PC-9 (cell line): ENCODE data around the gene DNMT3L. TPM values are rescaled to one million over a fixed set of nuclear protein-coding genes. Genes with fewer than 3 reads are reported as not detected.

Experiments
- BruUV-seq: library from RNA; stranded (reverse); fragments of 400-500 nt; replicated peaks from 2 replicates; lab custom pipeline; 2021; lab: Mats Ljungman, UMichigan
- CTCF ChIA-PET: fragments of 300-600 bp; sonication (Branson Sonifier 250); formaldehyde crosslinking; loops from one replicate; lab custom pipeline; 2022; ENCODE audit warnings: antibody characterized with exemption; lab: Charles Lee
- POLR2A ChIA-PET: fragments of 300-600 bp; sonication (Branson Sonifier 250); formaldehyde crosslinking; loops from one replicate; lab custom pipeline; 2022; ENCODE audit warnings: antibody characterized with exemption; ENCODE audit not compliant: unreplicated experiment; lab: Charles Lee
- DNase-seq, 2 experiments: peaks; one replicate each; pipeline versions ENCODE4 v3.0.0 to v3.0.0-alpha.2; 2015 to 2022; ENCODE audit warnings: mixed read lengths in 1 of 2
- H2AFZ ChIP-seq: fragments of 200-600 bp; sonication (generic); 2 replicates; pipeline ENCODE4 v1.8.1; 2017; ENCODE audit warnings: antibody characterized with exemption
- H3F3A ChIP-seq: fragments of 200-600 bp; sonication (generic); 2 replicates; pipeline ENCODE4 v1.8.1; 2017; ENCODE audit warnings: antibody characterized with exemption, mild to moderate bottlenecking, low read depth; ENCODE audit not compliant: insufficient read depth
- H3K27ac ChIP-seq: fragments of 200-600 bp; sonication (generic); 2 replicates; pipeline ENCODE4 v1.6.1; 2016; ENCODE audit warnings: mixed run types
- H3K27me3 ChIP-seq: fragments of 200-600 bp; sonication (generic); 2 replicates; pipeline ENCODE4 v1.6.1; 2016; ENCODE audit warnings: low read depth, mixed run types; ENCODE audit not compliant: insufficient read depth
- H3K36me3 ChIP-seq: fragments of 200-600 bp; sonication (generic); 2 replicates; pipeline ENCODE4 v1.6.1; 2016; ENCODE audit warnings: low read depth, mixed run types
- H3K4me1 ChIP-seq: fragments of 200-600 bp; sonication (generic); replicated peaks from 2 replicates; pipeline ENCODE4 v1.6.1; 2016; ENCODE audit warnings: mixed run types; ENCODE audit not compliant: insufficient read depth
- H3K4me2 ChIP-seq: fragments of 200-600 bp; sonication (generic); 2 replicates; pipeline ENCODE4 v1.6.1; 2017; ENCODE audit warnings: mixed run types
- H3K4me3 ChIP-seq: fragments of 200-600 bp; sonication (generic); 2 replicates; pipeline ENCODE4 v1.6.1; 2016; ENCODE audit warnings: mixed run types
- H3K79me2 ChIP-seq: fragments of 200-600 bp; sonication (generic); 2 replicates; pipeline ENCODE4 v1.6.1; 2017; ENCODE audit warnings: low read depth, mixed run types
- H3K9me2 ChIP-seq: fragments of 200-600 bp; sonication (generic); 2 replicates; pipeline ENCODE4 v1.8.1; 2017; ENCODE audit warnings: mild to moderate bottlenecking; ENCODE audit not compliant: insufficient read depth
- H3K9me3 ChIP-seq: fragments of 200-600 bp; sonication (generic); 2 replicates; pipeline ENCODE4 v1.8.1; 2016; ENCODE audit warnings: low read depth; ENCODE audit not compliant: insufficient read depth
- H4K20me1 ChIP-seq: fragments of 200-600 bp; sonication (generic); 2 replicates; pipeline ENCODE4 v1.8.1; 2017; ENCODE audit not compliant: insufficient read depth
- CTCF ChIP-seq: fragments of 200-600 bp; sonication (generic); conservative IDR thresholded peaks from 2 replicates; pipeline ENCODE4 v1.6.1; 2017; ENCODE audit warnings: mixed run types, antibody characterized with exemption, mild to moderate bottlenecking, moderate library complexity
- EZH2 ChIP-seq: fragments of 200-600 bp; sonication (generic); IDR thresholded peaks from 2 replicates; pipeline ENCODE4 v1.8.0; 2017; ENCODE audit warnings: antibody characterized with exemption, low read depth
- intact Hi-C: fragments of 100-400 bp; cut with micrococcal nuclease; formaldehyde crosslinking; loops from one replicate; pipeline ENCODE4 v1.10.0; 2022; ENCODE audit not compliant: unreplicated experiment
- total RNA-seq: library from RNA; stranded (reverse); gene quantifications from 2 replicates; pipeline ENCODE4 v1.2.3, GENCODE V29; 2021

The DNMT3L gene
- total RNA-seq, 1 experiment from 2014 or later = not detected

- TF ChIP-seq EZH2 (no peak), CTCF (no peak)
- DNase-seq = no peak
- intact Hi-C loops = no loop called here
- H3K9me3 ChIP-seq = no peaks in the 10 kb centered on the region
- H2AFZ ChIP-seq = no peak overlapping the region
- H3K9me2 ChIP-seq = no peaks in the 10 kb centered on the region
- peaks cover 10% of the 10 kb centered on the region; the same call in 1 of the 2 replicates for H3K79me2 ChIP-seq
- peak overlapping the region; percentile 80 for H3K4me2 ChIP-seq
- H3K4me3 ChIP-seq = peak overlapping the region; percentile 64; the same call in 1 of the 2 replicates
- no TSS peak for BruUV-seq
- POLR2A ChIA-PET = no interaction called here
- no peak overlapping the region for H3K27ac ChIP-seq
- H3K36me3 ChIP-seq = no peaks in the 10 kb centered on the region
- CTCF ChIA-PET = no interaction called here
- no peaks in the 10 kb centered on the region for H3K27me3 ChIP-seq
- peaks cover 22% of the 10 kb centered on the region for H4K20me1 ChIP-seq
- H3F3A ChIP-seq = peaks cover 15% of the 10 kb centered on the region; the same call in 1 of the 2 replicates
- 0 out of 2 replicates have a peak, but pooled peaks cover 12% of the 10 kb centered on the region for H3K4me1 ChIP-seq
Observed at GRCh38 chr21:44301141-44301540, 39.4 kb upstream of the DNMT3L start.

DNA sequence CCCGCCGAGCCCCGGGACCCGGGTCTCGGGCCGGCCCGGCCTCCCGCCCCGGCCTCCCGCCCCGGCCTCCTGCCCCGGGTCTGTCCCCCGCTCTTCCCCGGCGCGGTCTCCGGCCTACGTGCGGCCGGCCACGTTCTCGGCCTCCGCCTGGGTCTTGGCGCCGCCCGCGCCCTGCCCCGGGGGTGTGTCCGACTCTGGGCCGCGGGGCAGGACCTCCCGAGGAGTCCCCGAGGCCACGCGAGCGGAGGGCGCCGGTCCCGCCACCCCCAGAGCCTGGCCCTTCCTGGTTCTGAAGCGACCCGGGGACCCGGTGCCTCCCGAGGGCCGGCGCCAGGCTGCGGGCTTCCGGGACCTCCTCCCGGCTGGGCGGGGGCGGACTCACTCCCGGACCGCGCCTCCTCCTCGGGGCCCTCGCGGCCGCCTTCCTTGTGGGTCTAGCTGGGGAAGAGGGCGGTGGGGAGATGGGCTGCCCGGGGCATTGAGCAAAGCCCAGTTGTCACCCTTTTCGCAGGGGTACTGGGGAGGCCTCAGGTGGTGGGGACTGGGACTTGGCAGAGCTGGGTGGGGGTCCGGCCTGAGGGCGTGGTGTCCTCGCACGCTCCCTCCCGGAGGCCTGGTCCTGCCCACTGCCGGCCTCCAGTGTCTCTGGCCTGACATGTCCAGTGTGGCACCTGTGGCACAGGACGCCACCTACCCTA, 38.7 kb upstream of the DNMT3L start:
- Histone ChIP-seq H3F3A (peaks cover 15% of the 10 kb centered on the region; the same call in 1 of the 2 replicates), H3K27ac (0 out of 2 replicates have a peak overlapping the region, but pooled peaks have one; percentile 26), H3K36me3 (no peaks in the 10 kb centered on the region), H3K9me2 (no peaks in the 10 kb centered on the region), H3K4me3 (peak overlapping the region; percentile 64), H3K9me3 (no peaks in the 10 kb centered on the region), H3K27me3 (no peaks in the 10 kb centered on the region), H3K4me2 (peak overlapping the region; percentile 80), H4K20me1 (peaks cover 15% of the 10 kb centered on the region), H3K79me2 (peaks cover 10% of the 10 kb centered on the region; the same call in 1 of the 2 replicates), H3K4me1 (0 out of 2 replicates have a peak, but pooled peaks cover 13% of the 10 kb centered on the region), H2AFZ (0 out of 2 replicates have a peak overlapping the region, but pooled peaks have one; percentile 39)
- DNase-seq = peak in 1 of 2 experiments; percentile 67
- POLR2A ChIA-PET = no interaction called here
- no peak for TF ChIP-seq EZH2
- no peak for TF ChIP-seq CTCF
- CTCF ChIA-PET = no interaction called here
- intact Hi-C loops = no loop called here
- TSS peak; percentile 35 for BruUV-seq

- ChIA-PET POLR2A (no interaction called here), CTCF (no interaction called here)
- Histone ChIP-seq H3K36me3 (no peaks in the 10 kb centered on the region), H3F3A (peaks cover 15% of the 10 kb centered on the region; the same call in 1 of the 2 replicates), H2AFZ (peak within 1 kb of the TSS; percentile 74; the same call in 1 of the 2 replicates), H3K4me2 (peak within 1 kb of the TSS; percentile 80), H3K9me3 (no peaks in the 10 kb centered on the region), H3K4me1 (peaks cover 21% of the 10 kb centered on the region; the same call in 1 of the 2 replicates), H3K79me2 (peaks cover 10% of the 10 kb centered on the region; the same call in 1 of the 2 replicates), H3K4me3 (peak within 1 kb of the TSS; percentile 70), H4K20me1 (peaks cover 8% of the 10 kb centered on the region), H3K9me2 (no peaks in the 10 kb centered on the region), H3K27me3 (no peaks in the 10 kb centered on the region), H3K27ac (0 out of 2 replicates have a peak within 1 kb of the TSS, but pooled peaks have one; percentile 43)
- DNase-seq = peak; percentile 38 to 57
- BruUV-seq = TSS peak; percentile 81
- intact Hi-C loops = no loop called here
- TF ChIP-seq CTCF = no peak
- no peak for TF ChIP-seq EZH2
Observed at GRCh38 chr21:44299458-44300261, 38.0 kb upstream of the DNMT3L start, which contains the start of gene PFKL. PFKL (plus strand) TSS chr21:44300053; CDS start chr21:44300106, 53 bp downstream.
